Prostate gland (tissue), 2 donors: ENCODE results near the gene PNLIP. TPM values are rescaled to one million over a fixed set of nuclear protein-coding genes. Genes with fewer than 3 reads are reported as not detected.

Source experiments
- DNase-seq: peaks from one replicate; pipeline ENCODE4 v3.0.0-alpha.2; 2019; ENCODE audit warnings: low spot score
- H3K27ac ChIP-seq, 2 donors: fragments of 200-600 bp; sonication (generic); 2 replicates each; pipeline ENCODE4 v1.5.1; 2017 to 2019
- H3K27me3 ChIP-seq: fragments of 200-600 bp; sonication (generic); replicated peaks from 2 replicates; pipeline ENCODE4 v1.5.1; 2019; ENCODE audit not compliant: insufficient read depth
- H3K36me3 ChIP-seq, 2 donors: fragments of 200-600 bp; sonication (generic); 1 replicate in 1 of 2; 2 replicates in 1 of 2; pipeline versions ENCODE4 v1.5.1 to v1.8.1; 2017 to 2019
- H3K4me1 ChIP-seq: fragments of 200-600 bp; sonication (generic); replicated peaks from 2 replicates; pipeline ENCODE4 v1.5.1; 2019
- H3K4me3 ChIP-seq, 2 donors: fragments of 200-600 bp; sonication (generic); 2 replicates each; pipeline ENCODE4 v1.5.1; 2017 to 2019
- H3K9me3 ChIP-seq: fragments of 200-600 bp; sonication (generic); 2 replicates; pipeline ENCODE4 v1.5.1; 2017
- POLR2A ChIP-seq: fragments of 450-650 bp; IDR thresholded peaks from one replicate; pipeline ENCODE4 v1.6.1; 2016; ENCODE audit warnings: antibody characterized with exemption, mild to moderate bottlenecking
- POLR2AphosphoS5 ChIP-seq: sonication (generic); formaldehyde crosslinking; IDR thresholded peaks from one replicate; pipeline ENCODE4 v1.6.1; 2017; ENCODE audit warnings: antibody characterized with exemption
- WGBS: methylation state at CpG from one replicate; pipeline ENCODE4 v1.1.5; 2018; 5-methylcytosine and 5-hydroxymethylcytosine counted together
- intact Hi-C: fragments of 100-400 bp; cut with DNase I; formaldehyde crosslinking; loops from one replicate; pipeline ENCODE4 v1.14.2; 2022
- total RNA-seq, 2 donors: library from RNA; depleted of rRNA; stranded (reverse); fragments of >200 nt; gene quantifications; one replicate each; pipeline ENCODE4 v1.1.0, GENCODE V29; 2016
- TF ChIP-seq, protein P1 (sequence below), 4 experiments: fragments of 200-600 bp in 2 of 4; fragments of 450-650 bp in 2 of 4; sonication (generic) in 2 of 4; IDR thresholded peaks; 1 replicate in 3 of 4; 2 replicates in 1 of 4; pipeline ENCODE4 v1.5.1; 2016 to 2019; ENCODE audit warnings: antibody characterized with exemption in 4 of 4, mild to moderate bottlenecking in 2 of 4, moderate library complexity in 2 of 4

The PNLIP gene
- total RNA-seq, 2 donors from 2014 or later, result not detected

DNA sequence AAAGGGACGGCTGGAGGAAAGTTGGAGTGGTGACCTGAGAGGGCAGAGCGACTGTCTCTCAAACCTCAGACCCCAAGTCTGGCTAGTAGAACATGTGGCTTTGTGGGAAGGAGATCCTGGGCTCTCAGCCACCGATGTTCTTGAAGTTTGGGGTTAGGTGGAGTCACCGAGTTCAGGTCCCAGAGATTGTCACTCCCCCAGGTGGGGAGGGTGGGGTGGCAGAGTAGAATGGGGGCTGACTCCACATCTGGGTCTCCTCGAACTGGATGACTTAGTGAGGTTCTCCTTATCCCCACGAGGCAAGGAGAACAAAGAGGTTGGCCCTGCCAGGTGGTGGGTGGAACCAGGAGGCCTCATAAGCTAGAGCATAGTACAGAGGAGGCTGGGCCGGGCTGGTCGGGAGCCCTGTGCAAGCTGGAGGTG, 60.3 kb downstream of the PNLIP start:
- no peak for DNase-seq
- TF ChIP-seq, protein P1, sequence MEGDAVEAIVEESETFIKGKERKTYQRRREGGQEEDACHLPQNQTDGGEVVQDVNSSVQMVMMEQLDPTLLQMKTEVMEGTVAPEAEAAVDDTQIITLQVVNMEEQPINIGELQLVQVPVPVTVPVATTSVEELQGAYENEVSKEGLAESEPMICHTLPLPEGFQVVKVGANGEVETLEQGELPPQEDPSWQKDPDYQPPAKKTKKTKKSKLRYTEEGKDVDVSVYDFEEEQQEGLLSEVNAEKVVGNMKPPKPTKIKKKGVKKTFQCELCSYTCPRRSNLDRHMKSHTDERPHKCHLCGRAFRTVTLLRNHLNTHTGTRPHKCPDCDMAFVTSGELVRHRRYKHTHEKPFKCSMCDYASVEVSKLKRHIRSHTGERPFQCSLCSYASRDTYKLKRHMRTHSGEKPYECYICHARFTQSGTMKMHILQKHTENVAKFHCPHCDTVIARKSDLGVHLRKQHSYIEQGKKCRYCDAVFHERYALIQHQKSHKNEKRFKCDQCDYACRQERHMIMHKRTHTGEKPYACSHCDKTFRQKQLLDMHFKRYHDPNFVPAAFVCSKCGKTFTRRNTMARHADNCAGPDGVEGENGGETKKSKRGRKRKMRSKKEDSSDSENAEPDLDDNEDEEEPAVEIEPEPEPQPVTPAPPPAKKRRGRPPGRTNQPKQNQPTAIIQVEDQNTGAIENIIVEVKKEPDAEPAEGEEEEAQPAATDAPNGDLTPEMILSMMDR (IDR thresholded peaks at IDR 0.05), result no peak
- no peak for TF ChIP-seq POLR2AphosphoS5
- no peak for TF ChIP-seq POLR2A
- 72% methylated on average over 8 of the region's 8 CpGs for WGBS

DNA sequence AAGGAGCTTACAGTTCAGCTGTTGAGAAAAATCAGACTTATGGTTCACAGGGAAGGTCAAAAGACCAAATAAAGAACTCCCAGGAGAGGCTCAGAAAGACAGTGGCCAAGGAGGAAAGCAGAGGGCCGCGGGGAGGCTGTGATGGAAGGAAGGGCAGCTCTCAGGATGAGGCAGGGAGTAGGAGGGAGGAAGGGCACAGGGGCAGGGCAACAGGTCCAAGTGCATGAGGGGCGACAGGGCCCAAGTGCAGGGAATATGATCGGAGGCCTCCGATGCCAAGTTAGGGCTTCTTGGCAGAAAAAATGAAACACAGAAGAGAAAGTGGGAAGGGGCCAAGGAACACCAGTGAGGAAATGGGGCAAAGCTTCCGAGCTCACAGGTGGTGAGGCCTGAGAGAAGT, 61.6 kb downstream of the PNLIP start:
- Histone ChIP-seq H3K27ac (no peak overlapping the region), H3K4me3 (no peak overlapping the region), H3K36me3 (no peaks in the 10 kb centered on the region), H3K27me3 (peaks cover 4% of the 10 kb centered on the region), H3K4me1 (no peaks in the 10 kb centered on the region), H3K9me3 (no peaks in the 10 kb centered on the region)
- 82% methylated on average over 6 of the region's 6 CpGs for WGBS
- no peak for DNase-seq
- intact Hi-C loops, result no loop called here
- TF ChIP-seq, protein P1 (IDR thresholded peaks at IDR 0.05), result no peak
- no peak for TF ChIP-seq POLR2AphosphoS5
- no peak for TF ChIP-seq POLR2A

More for the DNA sequence above, 60.3 kb downstream of the PNLIP start:
- Histone ChIP-seq H3K4me3 (no peak overlapping the region), H3K27me3 (peaks cover 4% of the 10 kb centered on the region), H3K9me3 (no peaks in the 10 kb centered on the region), H3K36me3 (no peaks in the 10 kb centered on the region), H3K27ac (no peak overlapping the region), H3K4me1 (no peaks in the 10 kb centered on the region)
- intact Hi-C loops, result no loop called here

DNA sequence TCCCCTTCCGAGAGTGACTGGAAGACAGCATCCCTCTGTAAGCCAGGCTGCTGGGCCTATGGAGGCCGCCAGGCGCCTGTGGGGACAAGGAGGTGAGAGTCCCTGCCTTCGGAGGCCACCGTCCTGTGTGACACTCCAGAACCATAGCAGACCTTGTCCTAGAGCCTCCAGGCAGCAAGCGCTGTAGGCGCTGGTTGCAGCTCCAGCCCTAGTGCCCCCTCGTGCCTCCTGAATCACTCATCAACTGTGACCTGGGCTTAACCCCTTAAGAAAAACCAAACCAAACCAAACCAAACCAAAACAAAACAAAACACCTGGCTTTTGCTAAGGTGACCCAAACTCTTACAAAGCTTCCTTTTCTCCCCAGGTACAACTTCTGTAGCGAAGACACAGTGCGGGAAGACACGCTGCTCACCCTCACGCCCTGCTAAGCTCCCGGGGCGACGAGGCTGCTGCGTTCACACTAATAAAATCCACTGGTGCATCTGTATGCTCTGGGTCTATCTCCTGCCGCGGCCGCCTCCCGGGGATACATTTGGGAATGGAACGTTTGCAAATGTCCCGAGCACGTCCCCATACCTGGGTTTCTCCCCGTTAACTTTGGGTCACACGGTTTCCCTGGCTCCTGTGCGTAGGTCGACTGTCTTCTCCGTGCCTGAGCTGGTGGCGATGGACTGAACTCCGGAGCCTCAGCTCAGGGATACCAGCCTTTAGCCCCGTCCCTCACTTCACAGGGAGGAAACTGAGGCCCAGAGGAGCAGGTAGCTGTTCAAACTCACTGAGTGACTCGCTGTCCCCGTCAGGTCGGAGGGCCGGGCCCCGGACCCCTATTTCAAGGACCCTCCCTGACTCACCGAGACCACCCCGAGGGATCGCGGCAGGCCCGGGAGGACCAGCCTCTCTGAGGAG, 63.2 kb downstream of the PNLIP start:
- 40% methylated on average over 36 of the region's 41 CpGs for WGBS
- DNase-seq, result no peak

DNA sequence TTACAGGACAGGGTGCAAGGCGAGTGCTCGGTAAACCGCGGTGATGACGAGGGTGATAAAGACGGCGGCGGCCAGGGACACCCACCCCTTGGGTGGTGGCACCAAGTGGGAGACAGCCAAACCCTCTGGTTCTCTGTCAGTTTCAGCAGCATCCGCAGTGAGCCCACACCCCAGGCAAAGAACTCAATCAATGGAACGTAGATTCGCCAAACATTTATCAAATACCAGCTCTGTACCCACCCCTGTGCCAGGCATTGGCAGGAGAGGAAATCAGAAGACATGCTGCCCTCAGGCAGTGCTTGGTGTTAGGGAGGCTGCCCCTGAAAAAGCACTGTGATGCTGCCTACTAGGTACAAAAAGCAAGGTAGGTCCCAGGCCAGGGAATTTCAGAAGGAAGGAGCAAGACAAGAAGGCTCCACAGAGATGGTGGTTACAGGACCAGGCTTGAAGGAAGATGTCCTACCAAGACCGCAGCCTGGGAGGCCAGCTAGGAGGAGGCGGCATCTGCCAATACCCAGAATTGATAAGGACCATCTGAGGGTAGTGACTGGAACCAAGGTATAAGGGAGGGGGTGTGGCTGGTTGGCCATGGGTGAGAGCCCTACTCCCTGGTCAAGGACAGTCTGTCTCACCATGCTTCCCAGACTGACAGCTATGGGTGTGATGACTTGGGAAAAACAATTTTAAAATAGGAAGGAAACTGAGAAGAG, 64.9 kb downstream of the PNLIP start:
- Histone ChIP-seq H3K9me3 (no peaks in the 10 kb centered on the region), H3K4me1 (no peaks in the 10 kb centered on the region), H3K27ac (no peak overlapping the region), H3K4me3 (no peak overlapping the region), H3K27me3 (peaks cover 4% of the 10 kb centered on the region), H3K36me3 (no peaks in the 10 kb centered on the region)
- TF ChIP-seq POLR2AphosphoS5, result no peak
- TF ChIP-seq, protein P1 (IDR thresholded peaks at IDR 0.05), result no peak
- DNase-seq, result no peak
- intact Hi-C loops, result no loop called here
- WGBS, result 94% methylated on average over 13 of the region's 13 CpGs

More for the DNA sequence above, 63.2 kb downstream of the PNLIP start:
- Histone ChIP-seq H3K4me3 (no peak overlapping the region), H3K27ac (no peak overlapping the region), H3K9me3 (no peaks in the 10 kb centered on the region), H3K4me1 (no peaks in the 10 kb centered on the region), H3K36me3 (no peaks in the 10 kb centered on the region), H3K27me3 (peaks cover 4% of the 10 kb centered on the region)
- intact Hi-C loops, result no loop called here
- TF ChIP-seq POLR2A, result no peak
- no peak for TF ChIP-seq POLR2AphosphoS5
- TF ChIP-seq, protein P1 (IDR thresholded peaks at IDR 0.05), result no peak
